ENCODE measurements around the gene PRKN.

DNA sequence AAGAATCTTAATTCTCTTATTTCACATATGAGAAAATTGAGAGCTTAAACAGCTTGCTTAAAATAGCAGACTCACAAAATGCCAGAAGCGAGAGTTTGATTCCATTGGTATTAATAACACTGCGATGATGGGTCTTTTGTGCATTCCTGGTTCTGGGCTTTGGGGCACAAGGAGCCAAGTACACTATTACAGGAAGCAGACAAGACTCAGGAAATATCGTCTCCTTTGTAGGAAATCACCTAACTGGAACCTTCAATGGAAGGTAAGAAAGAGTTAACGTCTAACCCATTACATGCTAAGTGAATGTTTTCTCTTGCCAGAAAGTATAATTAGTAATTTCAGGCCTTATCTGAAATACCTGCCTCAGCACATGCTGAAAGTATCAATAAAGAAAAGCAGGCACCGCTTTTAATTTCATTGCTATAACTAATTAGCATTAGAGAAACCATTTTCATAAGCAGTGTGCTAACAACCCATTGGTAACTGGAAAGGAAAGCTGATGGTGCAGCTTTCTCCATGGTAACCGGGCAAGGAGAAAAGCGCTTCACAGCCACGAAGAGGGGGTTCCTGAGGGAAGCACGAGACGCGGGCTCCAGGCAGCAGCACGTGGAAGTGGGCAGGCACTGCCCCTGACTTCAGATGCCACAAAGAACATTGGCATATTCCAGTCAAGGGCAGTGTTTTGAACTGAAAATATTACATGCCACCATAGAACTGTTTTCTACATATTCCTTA lies 1247.0 kb downstream of the PRKN start:
- TF ChIP-seq EZH2 (IDR thresholded peaks at IDR 0.05; ENCODE audit: borderline replicate concordance, low read depth, low read length, severe bottlenecking), result no peak
- TF ChIP-seq, protein P1, sequence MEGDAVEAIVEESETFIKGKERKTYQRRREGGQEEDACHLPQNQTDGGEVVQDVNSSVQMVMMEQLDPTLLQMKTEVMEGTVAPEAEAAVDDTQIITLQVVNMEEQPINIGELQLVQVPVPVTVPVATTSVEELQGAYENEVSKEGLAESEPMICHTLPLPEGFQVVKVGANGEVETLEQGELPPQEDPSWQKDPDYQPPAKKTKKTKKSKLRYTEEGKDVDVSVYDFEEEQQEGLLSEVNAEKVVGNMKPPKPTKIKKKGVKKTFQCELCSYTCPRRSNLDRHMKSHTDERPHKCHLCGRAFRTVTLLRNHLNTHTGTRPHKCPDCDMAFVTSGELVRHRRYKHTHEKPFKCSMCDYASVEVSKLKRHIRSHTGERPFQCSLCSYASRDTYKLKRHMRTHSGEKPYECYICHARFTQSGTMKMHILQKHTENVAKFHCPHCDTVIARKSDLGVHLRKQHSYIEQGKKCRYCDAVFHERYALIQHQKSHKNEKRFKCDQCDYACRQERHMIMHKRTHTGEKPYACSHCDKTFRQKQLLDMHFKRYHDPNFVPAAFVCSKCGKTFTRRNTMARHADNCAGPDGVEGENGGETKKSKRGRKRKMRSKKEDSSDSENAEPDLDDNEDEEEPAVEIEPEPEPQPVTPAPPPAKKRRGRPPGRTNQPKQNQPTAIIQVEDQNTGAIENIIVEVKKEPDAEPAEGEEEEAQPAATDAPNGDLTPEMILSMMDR (IDR thresholded peaks at IDR 0.05; ENCODE audit: extremely low read depth in 1 of 2, insufficient read depth in 1 of 2, low read depth in 1 of 2, low read length in 2 of 2), result no peak
- no peak for TF ChIP-seq POLR2A (IDR thresholded peaks at IDR 0.05; ENCODE audit: low read depth, low read length)
- TF ChIP-seq MYC (IDR thresholded peaks at IDR 0.05; ENCODE audit: low read depth, low read length), result no peak

All from endothelial cell of umbilical vein (primary cell).